ENCODE data around the gene UACA. TPM values are rescaled to one million over a fixed set of nuclear protein-coding genes. Genes with fewer than 3 reads are reported as not detected.

The UACA gene
- total RNA-seq, 1 donor from 2014 or later = 13.7 TPM

DNA sequence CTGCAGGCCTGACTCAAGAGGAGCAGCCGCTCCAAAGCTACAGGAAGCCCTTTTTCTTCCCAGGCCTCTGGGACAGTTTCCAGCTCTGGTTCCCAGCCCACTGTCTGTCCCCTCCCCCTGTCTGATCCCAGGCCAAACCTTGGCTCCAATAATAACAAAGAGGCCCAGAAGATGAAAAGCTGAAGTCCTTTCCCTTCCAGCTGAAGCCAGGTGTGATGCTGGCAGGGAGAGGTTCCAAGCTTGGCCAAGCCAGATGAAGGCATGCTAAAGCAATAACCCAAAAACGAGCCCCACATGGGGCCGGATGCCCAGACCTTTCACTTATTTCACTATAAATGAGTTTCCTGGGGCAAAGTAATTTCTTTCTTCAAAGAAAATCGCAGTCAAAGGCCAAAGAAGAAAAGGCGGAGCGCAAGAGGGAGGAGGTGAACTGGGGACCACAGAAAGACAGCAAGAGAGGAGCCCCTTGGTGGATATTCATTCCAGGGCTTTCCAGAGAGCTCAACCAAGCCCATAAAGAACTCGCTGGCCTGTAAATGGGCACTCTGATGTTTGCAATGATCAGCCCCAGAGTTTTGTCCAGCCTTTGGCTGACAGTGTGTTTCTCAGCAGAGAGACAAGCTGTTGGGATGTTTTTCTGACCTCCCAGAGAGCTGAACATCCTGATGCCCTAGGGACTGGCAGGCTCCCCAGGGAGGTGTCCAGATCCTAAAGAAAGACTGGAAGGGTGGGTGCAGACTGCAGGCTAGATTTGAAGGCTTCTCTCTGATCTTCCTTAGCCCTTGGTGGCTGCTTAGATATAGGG, 157.6 kb downstream of the UACA start:
- DNase-seq (ENCODE audit: low spot score) = peak; percentile 64
- peak; percentile 82 for ATAC-seq

- no peak for ATAC-seq
- DNase-seq (ENCODE audit: low spot score) = no peak
Measured at GRCh38 chr15:70604666-70605315, 158.6 kb downstream of the UACA start.

Other genes starting within 250 kb of the UACA start
- 1.9 TPM for gene LARP6, start 90.6 kb upstream of the UACA start, total RNA-seq
- 0.93 TPM for gene THAP10, start 128.9 kb upstream of the UACA start, total RNA-seq
- gene LRRC49, start 129.3 kb upstream of the UACA start, total RNA-seq = 0.25 TPM

All from left lobe of liver (tissue), 2 donors.